ENCODE measurements around the gene HEATR5B. TPM values are rescaled to one million over a fixed set of nuclear protein-coding genes. Genes with fewer than 3 reads are reported as not detected.

HEATR5B gene
- total and polyA plus RNA-seq, 2 of the 8 experiments (the other 6 are each of a cell fraction or from before 2014, with no cell fraction given), result 7.0 to 12.6 TPM

DNA sequence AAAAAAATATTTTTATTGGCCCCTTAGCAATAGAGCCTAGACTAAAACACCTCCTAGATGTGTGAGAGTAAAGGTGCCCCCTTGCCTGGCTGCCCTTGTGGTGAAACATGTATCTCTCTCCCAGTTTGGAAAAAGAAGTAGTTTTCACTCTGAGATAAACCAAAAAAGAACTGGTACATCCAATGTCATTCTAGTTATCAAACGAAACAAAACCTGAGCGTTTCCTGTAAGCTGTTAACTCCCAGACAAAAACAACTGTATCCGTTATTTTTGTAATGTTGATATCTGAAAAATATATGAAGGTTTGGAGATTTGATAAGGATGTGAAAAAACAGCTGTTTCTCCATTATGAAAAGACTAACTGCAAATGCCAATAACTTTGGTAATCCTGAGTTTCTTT lies 24.3 kb downstream of the HEATR5B start (continued):
- TF ChIP-seq RNF2 (IDR thresholded peaks at IDR 0.05; ENCODE audit: borderline replicate concordance, low read depth, low read length, missing control alignments, poor library complexity, severe bottlenecking), result no peak

Measured in H1 (cell line).